Activated B cell treated with CpG ODN at 0.5 μM for 24 hours (primary cell): Measurements from ENCODE around the gene PRKG1. TPM values are rescaled to one million over a fixed set of nuclear protein-coding genes. Genes with fewer than 3 reads are reported as not detected.

Experiments used
- ATAC-seq: fragments of 200-7000 bp; cut with Tn5 transposase; one replicate; pipeline ENCODE4 v1.10.0; 2021; ENCODE audit warnings: low read depth, mild to moderate bottlenecking, moderate library complexity
- CTCF ChIA-PET: fragments of 350-600 bp; sonication (Branson Sonifier 250); formaldehyde crosslinking; loops from one replicate; lab custom pipeline; 2021; ENCODE audit warnings: antibody characterized with exemption; lab: Charles Lee
- POLR2A ChIA-PET: fragments of 350-600 bp; sonication (Branson Sonifier 250); formaldehyde crosslinking; loops from one replicate; lab custom pipeline; 2021; ENCODE audit warnings: antibody characterized with exemption; lab: Charles Lee
- DNase-seq: peaks from one replicate; pipeline ENCODE4 v3.0.0; 2022
- H3K27ac Mint-ChIP-seq: one replicate; pipeline ENCODE4 v1.8.0; 2020; ENCODE audit warnings: mixed read lengths
- H3K27me3 Mint-ChIP-seq: one replicate; pipeline ENCODE4 v1.8.0; 2021; ENCODE audit warnings: mixed read lengths
- H3K36me3 Mint-ChIP-seq: one replicate; pipeline ENCODE4 v1.8.0; 2021; ENCODE audit warnings: low read depth, mixed read lengths
- H3K4me1 Mint-ChIP-seq: one replicate; pipeline ENCODE4 v1.8.0; 2021; ENCODE audit warnings: mixed read lengths
- H3K4me3 Mint-ChIP-seq: one replicate; pipeline ENCODE4 v1.8.0; 2020; ENCODE audit warnings: mild to moderate bottlenecking, mixed read lengths
- H3K9me3 Mint-ChIP-seq: one replicate; pipeline ENCODE4 v1.8.0; 2020; ENCODE audit warnings: mixed read lengths
- CTCF ChIP-seq: fragments of 200-600 bp; IDR thresholded peaks from one replicate; pipeline ENCODE4 v1.8.0; 2022; ENCODE audit warnings: antibody characterized with exemption, mild to moderate bottlenecking
- intact Hi-C: fragments of 100-400 bp; cut with micrococcal nuclease; formaldehyde crosslinking; loops from one replicate; pipeline ENCODE4 v1.15.1; 2024
- total RNA-seq: library from RNA; stranded (reverse); gene quantifications from 2 replicates; pipeline ENCODE4 v1.2.3, GENCODE V29; 2022

The PRKG1 gene
- total RNA-seq, 1 donor from 2014 or later: not detected

GRCh38 chr10:51663086-51663485 lies 588.8 kb downstream of the PRKG1 start:
- DNase-seq: no peak
- intact Hi-C loops: no loop called here
- H3K9me3 Mint-ChIP-seq: no peaks in the 10 kb centered on the region
- H3K27me3 Mint-ChIP-seq: peaks cover 4% of the 10 kb centered on the region
- no peak for TF ChIP-seq CTCF
- H3K4me1 Mint-ChIP-seq: no peaks in the 10 kb centered on the region
- ChIA-PET CTCF (no interaction called here), POLR2A (no interaction called here)
- H3K36me3 Mint-ChIP-seq: no peaks in the 10 kb centered on the region
- no peak for ATAC-seq
- no peak overlapping the region for H3K27ac Mint-ChIP-seq
- no peak overlapping the region for H3K4me3 Mint-ChIP-seq

GRCh38 chr10:51666456-51666855 lies 592.2 kb downstream of the PRKG1 start:
- no peaks in the 10 kb centered on the region for H3K4me1 Mint-ChIP-seq
- ATAC-seq (no peak), DNase-seq (no peak)
- H3K9me3 Mint-ChIP-seq: no peaks in the 10 kb centered on the region
- ChIA-PET CTCF (no interaction called here), POLR2A (no interaction called here)
- intact Hi-C loops: no loop called here
- H3K4me3 Mint-ChIP-seq: no peak overlapping the region
- no peak for TF ChIP-seq CTCF
- no peaks in the 10 kb centered on the region for H3K36me3 Mint-ChIP-seq
- no peaks in the 10 kb centered on the region for H3K27me3 Mint-ChIP-seq
- H3K27ac Mint-ChIP-seq: no peak overlapping the region

- Mint-ChIP-seq H3K4me1 (no peaks in the 10 kb centered on the region), H3K36me3 (no peaks in the 10 kb centered on the region), H3K27me3 (no peaks in the 10 kb centered on the region), H3K4me3 (no peak overlapping the region), H3K9me3 (peaks cover 5% of the 10 kb centered on the region), H3K27ac (no peak overlapping the region)
- intact Hi-C loops: loop anchor here (2.0 kb wide), 1 partner anchor 73 kb away; no protein-coding TSS in a partner anchor
- ChIA-PET CTCF (no interaction called here), POLR2A (no interaction called here)
- no peak for TF ChIP-seq CTCF
- ATAC-seq: no peak
- DNase-seq: no peak
Observed at GRCh38 chr10:51667678-51668335, 593.5 kb downstream of the PRKG1 start.

DNA sequence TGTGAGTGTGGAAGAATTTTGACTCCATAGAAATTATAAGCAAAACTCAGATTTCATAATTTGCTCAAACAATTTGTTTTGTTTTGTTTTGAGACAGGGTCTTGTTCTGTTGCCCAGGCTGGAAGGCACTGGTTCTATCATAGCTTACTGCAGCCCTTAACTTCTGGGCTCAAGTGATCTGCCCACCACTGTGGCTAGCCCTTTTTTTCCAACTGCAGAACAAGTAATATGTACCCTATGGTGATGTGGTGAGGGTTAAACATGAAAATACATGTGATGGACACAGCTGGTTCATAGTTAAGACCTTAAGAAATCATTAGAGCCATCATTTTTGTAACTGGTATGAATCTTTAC lies 594.0 kb downstream of the PRKG1 start:
- no peaks in the 10 kb centered on the region for H3K27me3 Mint-ChIP-seq
- CTCF ChIA-PET: no interaction called here
- H3K36me3 Mint-ChIP-seq: no peaks in the 10 kb centered on the region
- no peaks in the 10 kb centered on the region for H3K4me1 Mint-ChIP-seq
- POLR2A ChIA-PET: no interaction called here
- H3K27ac Mint-ChIP-seq: no peak overlapping the region
- ATAC-seq: no peak
- TF ChIP-seq CTCF: no peak
- intact Hi-C loops: loop anchor here (2.0 kb wide), 1 partner anchor 72 kb away; no protein-coding TSS in a partner anchor
- no peak for DNase-seq
- H3K4me3 Mint-ChIP-seq: no peak overlapping the region
- peaks cover 5% of the 10 kb centered on the region for H3K9me3 Mint-ChIP-seq

GRCh38 chr10:51669041-51669440 lies 594.8 kb downstream of the PRKG1 start:
- Mint-ChIP-seq H3K4me3 (no peak overlapping the region), H3K27me3 (no peaks in the 10 kb centered on the region), H3K36me3 (no peaks in the 10 kb centered on the region), H3K9me3 (peaks cover 5% of the 10 kb centered on the region), H3K27ac (no peak overlapping the region), H3K4me1 (no peaks in the 10 kb centered on the region)
- ATAC-seq (no peak), DNase-seq (no peak)
- CTCF ChIA-PET: no interaction called here
- intact Hi-C loops: loop anchor here (2.0 kb wide), 1 partner anchor 72 kb away; no protein-coding TSS in a partner anchor
- no peak for TF ChIP-seq CTCF
- POLR2A ChIA-PET: no interaction called here
